WTC11 (cell line): ENCODE measurements around the gene METAP1. TPM values are rescaled to one million over a fixed set of nuclear protein-coding genes. Genes with fewer than 3 reads are reported as not detected.
"Not testable (repeated sequence)": the region's sequence is repeated elsewhere in the genome, so short reads cannot be mapped to it uniquely, and the experiment has no call there.

Source experiments
- ATAC-seq: fragments of 200-7000 bp; cut with Tn5 transposase; 2 replicates; pipeline ENCODE4 v1.10.0; 2021; ENCODE audit warnings: mild to moderate bottlenecking, moderate library complexity
- CTCF ChIA-PET: fragments of 300-600 bp; sonication (Branson Sonifier 250); formaldehyde crosslinking; loops from one replicate; lab custom pipeline; 2021; ENCODE audit warnings: antibody characterized with exemption; lab: Charles Lee
- POLR2A ChIA-PET: fragments of 350-600 bp; sonication (Branson Sonifier 250); formaldehyde crosslinking; loops from one replicate; lab custom pipeline; 2021; ENCODE audit warnings: antibody characterized with exemption; lab: Charles Lee
- DNase-seq: peaks from one replicate; pipeline ENCODE4 v3.0.0; 2021; ENCODE audit warnings: low spot score
- H3K27ac Mint-ChIP-seq: 2 replicates; pipeline ENCODE4 v1.8.0; 2021; ENCODE audit warnings: mixed read lengths
- H3K27me3 Mint-ChIP-seq: 2 replicates; pipeline ENCODE4 v1.8.0; 2021; ENCODE audit warnings: low read depth, mild to moderate bottlenecking, moderate library complexity, mixed read lengths
- H3K36me3 Mint-ChIP-seq: 2 replicates; pipeline ENCODE4 v1.8.0; 2021; ENCODE audit warnings: mixed read lengths
- H3K4me1 Mint-ChIP-seq: 2 replicates; pipeline ENCODE4 v1.8.0; 2022; ENCODE audit warnings: mixed read lengths
- H3K4me3 Mint-ChIP-seq: 2 replicates; pipeline ENCODE4 v1.8.0; 2021; ENCODE audit warnings: mild to moderate bottlenecking, moderate library complexity, mixed read lengths
- H3K9me3 Mint-ChIP-seq: 2 replicates; pipeline ENCODE4 v1.8.0; 2021; ENCODE audit warnings: mixed read lengths
- CREB1 ChIP-seq: sonication (generic); formaldehyde crosslinking; IDR thresholded peaks from 2 replicates; pipeline ENCODE4 v1.8.0; 2023; ENCODE audit warnings: mild to moderate bottlenecking, missing genetic modification reagents
- CREM ChIP-seq: sonication (generic); formaldehyde crosslinking; IDR thresholded peaks from 2 replicates; pipeline ENCODE4 v1.8.1; 2022; ENCODE audit warnings: mild to moderate bottlenecking, missing genetic modification reagents, moderate library complexity
- EMX1 ChIP-seq: fragments of 250-450 bp; sonication (Bioruptor Pico); IDR thresholded peaks from 2 replicates; pipeline ENCODE4 v1.8.0; 2021; ENCODE audit warnings: mild to moderate bottlenecking
- ESRRA ChIP-seq: sonication (generic); formaldehyde crosslinking; IDR thresholded peaks from 2 replicates; pipeline ENCODE4 v1.8.1; 2022; ENCODE audit warnings: mild to moderate bottlenecking, missing genetic modification reagents, borderline replicate concordance
- ETV6 ChIP-seq: sonication (generic); formaldehyde crosslinking; IDR thresholded peaks from 2 replicates; pipeline ENCODE4 v1.8.1; 2022; ENCODE audit warnings: mild to moderate bottlenecking, missing genetic modification reagents
- GRHL2 ChIP-seq: fragments of 250-450 bp; sonication (Bioruptor Pico); IDR thresholded peaks from 2 replicates; pipeline ENCODE4 v1.8.0; 2022; ENCODE audit warnings: mild to moderate bottlenecking, moderate library complexity; ENCODE audit not compliant: insufficient replicate concordance, severe bottlenecking
- HMGA2 ChIP-seq: fragments of 250-450 bp; sonication (Bioruptor Pico); IDR thresholded peaks from 2 replicates; pipeline ENCODE4 v1.4.0; 2021; ENCODE audit warnings: mild to moderate bottlenecking, moderate library complexity
- IRF1 ChIP-seq: sonication (generic); formaldehyde crosslinking; IDR thresholded peaks from 2 replicates; pipeline ENCODE4 v1.8.0; 2023; ENCODE audit warnings: missing genetic modification reagents
- MAX ChIP-seq: sonication (generic); formaldehyde crosslinking; IDR thresholded peaks from 2 replicates; pipeline ENCODE4 v1.8.0; 2022; ENCODE audit warnings: mild to moderate bottlenecking, missing genetic modification reagents
- MLX ChIP-seq: sonication (generic); formaldehyde crosslinking; IDR thresholded peaks from 2 replicates; pipeline ENCODE4 v1.8.1; 2023; ENCODE audit warnings: mild to moderate bottlenecking, missing genetic modification reagents, moderate library complexity
- NFATC4 ChIP-seq: fragments of 250-450 bp; sonication (Bioruptor Pico); IDR thresholded peaks from 2 replicates; pipeline ENCODE4 v1.9.0; 2021; ENCODE audit warnings: mild to moderate bottlenecking
- NFYB ChIP-seq: sonication (generic); formaldehyde crosslinking; conservative IDR thresholded peaks from 2 replicates; pipeline ENCODE4 v1.8.0; 2022; ENCODE audit warnings: low read depth, missing genetic modification reagents
- NR2C2 ChIP-seq: sonication (generic); formaldehyde crosslinking; IDR thresholded peaks from 2 replicates; pipeline ENCODE4 v1.8.0; 2022; ENCODE audit warnings: mild to moderate bottlenecking, missing genetic modification reagents
- PRRX2 ChIP-seq: fragments of 250-450 bp; sonication (Bioruptor Pico); IDR thresholded peaks from 2 replicates; pipeline ENCODE4 v1.8.0; 2021; ENCODE audit warnings: mild to moderate bottlenecking
- RORB ChIP-seq: fragments of 250-450 bp; sonication (Bioruptor Pico); IDR thresholded peaks from 2 replicates; pipeline ENCODE4 v1.9.0; 2021; ENCODE audit warnings: mild to moderate bottlenecking
- TEAD4 ChIP-seq: sonication (generic); formaldehyde crosslinking; IDR thresholded peaks from 2 replicates; pipeline ENCODE4 v1.8.0; 2022; ENCODE audit warnings: mild to moderate bottlenecking, missing genetic modification reagents
- ZBTB43 ChIP-seq: sonication (generic); formaldehyde crosslinking; IDR thresholded peaks from 2 replicates; pipeline ENCODE4 v1.8.1; 2023; ENCODE audit warnings: mild to moderate bottlenecking, missing genetic modification reagents
- ZNF121 ChIP-seq: sonication (generic); formaldehyde crosslinking; IDR thresholded peaks from 2 replicates; pipeline ENCODE4 v1.8.0; 2023; ENCODE audit warnings: missing genetic modification reagents
- ZNF138 ChIP-seq: sonication (generic); formaldehyde crosslinking; conservative IDR thresholded peaks from 2 replicates; pipeline ENCODE4 v1.8.1; 2022; ENCODE audit warnings: mild to moderate bottlenecking, moderate library complexity, missing genetic modification reagents
- ZNF219 ChIP-seq: sonication (generic); formaldehyde crosslinking; IDR thresholded peaks from 2 replicates; pipeline ENCODE4 v1.8.0; 2023; ENCODE audit warnings: missing genetic modification reagents, mild to moderate bottlenecking, borderline replicate concordance
- ZNF232 ChIP-seq: sonication (generic); formaldehyde crosslinking; IDR thresholded peaks from 2 replicates; pipeline ENCODE4 v1.8.0; 2022; ENCODE audit warnings: mild to moderate bottlenecking, missing genetic modification reagents
- ZNF317 ChIP-seq: sonication (generic); formaldehyde crosslinking; IDR thresholded peaks from 2 replicates; pipeline ENCODE4 v1.8.1; 2023; ENCODE audit warnings: low read depth, mild to moderate bottlenecking, moderate library complexity, missing genetic modification reagents, borderline replicate concordance
- ZSCAN18 ChIP-seq: fragments of 250-450 bp; sonication (Bioruptor Pico); IDR thresholded peaks from 2 replicates; pipeline ENCODE4 v2.1.2; 2022; ENCODE audit warnings: mild to moderate bottlenecking, moderate library complexity
- total RNA-seq: library from RNA; stranded (reverse); gene quantifications from 3 replicates; pipeline ENCODE4 v1.2.3, GENCODE V29; 2021

METAP1 gene
- total RNA-seq, 1 experiment from 2014 or later: 102 TPM

DNA sequence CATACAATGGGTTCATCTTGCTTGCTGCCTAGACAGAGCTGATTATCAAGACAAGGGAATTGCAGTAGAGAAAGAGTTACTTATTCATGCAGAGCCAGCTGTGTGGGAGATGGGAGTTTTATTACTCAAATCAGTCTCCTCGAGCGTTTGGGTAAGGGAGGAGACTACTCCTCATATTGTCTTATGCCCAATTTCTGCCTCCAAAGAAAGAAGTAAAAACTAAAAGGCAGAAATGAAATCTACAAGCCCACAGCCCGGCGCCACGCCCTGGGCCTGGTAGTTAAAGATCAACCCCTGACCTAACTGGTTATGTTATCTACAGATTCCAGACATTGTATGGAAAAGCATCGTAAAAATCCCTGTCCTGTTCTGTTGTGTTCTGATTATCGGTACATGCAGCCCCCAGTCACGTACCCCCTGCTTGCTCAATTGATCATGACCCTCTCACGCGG lies 28.3 kb downstream of the METAP1 start:
- peaks cover 37% of the 10 kb centered on the region for H3K36me3 Mint-ChIP-seq
- ATAC-seq, DNase-seq, H3K27me3 Mint-ChIP-seq, POLR2A ChIA-PET: not testable (repeated sequence)
- H3K4me3 Mint-ChIP-seq: peak overlapping the region; percentile 8; the same call in 1 of the 2 replicates
- peak overlapping the region; percentile 72 for H3K27ac Mint-ChIP-seq
- peaks cover 28% of the 10 kb centered on the region for H3K9me3 Mint-ChIP-seq
- CTCF ChIA-PET: interaction anchor here (1.2 to 2.4 kb wide), 3 partner anchors 9 to 32 kb away, joined by 3 to 13 read pairs (median 9); partner anchors contain the start of gene METAP1
- H3K4me1 Mint-ChIP-seq: peaks cover 65% of the 10 kb centered on the region

- Mint-ChIP-seq H3K9me3 (peaks cover 19% of the 10 kb centered on the region), H3K27me3 (no peaks in the 10 kb centered on the region), H3K4me1 (peaks cover 67% of the 10 kb centered on the region), H3K36me3 (peaks cover 28% of the 10 kb centered on the region), H3K27ac (peak overlapping the region; percentile 72), H3K4me3 (peak overlapping the region; percentile 8; the same call in 1 of the 2 replicates)
- no peak for TF ChIP-seq RORB (CRISPR knock-in tag)
- no peak for TF ChIP-seq MAX (CRISPR knock-in tag)
- TF ChIP-seq ZNF121 (CRISPR knock-in tag): no peak
- no peak for TF ChIP-seq CREB1 (CRISPR knock-in tag)
- TF ChIP-seq ZNF317: no peak
- TF ChIP-seq TEAD4: no peak
- TF ChIP-seq MLX: no peak
- no peak for TF ChIP-seq ETV6
- TF ChIP-seq ZNF219: no peak
- TF ChIP-seq GRHL2 (CRISPR knock-in tag): no peak
- no peak for TF ChIP-seq NFYB
- no peak for TF ChIP-seq ZBTB43
- TF ChIP-seq NR2C2 (CRISPR knock-in tag): no peak
- CTCF ChIA-PET: interaction anchor here (1.9 to 2.4 kb wide), 2 partner anchors 30 to 31 kb away, joined by 9 to 13 read pairs; partner anchors contain the start of gene METAP1
- DNase-seq (no peak), ATAC-seq (0 out of 2 replicates have a peak, but pooled peaks have one; percentile 16)
- POLR2A ChIA-PET: no interaction called here
Observed at GRCh38 chr4:99024481-99025275, 29.2 kb downstream of the METAP1 start.

- ATAC-seq (no peak), DNase-seq (no peak)
- Mint-ChIP-seq H3K4me3 (no peak overlapping the region), H3K27me3 (no peaks in the 10 kb centered on the region), H3K27ac (peak overlapping the region; percentile 50; the same call in 1 of the 2 replicates), H3K36me3 (peaks cover 20% of the 10 kb centered on the region), H3K4me1 (peaks cover 69% of the 10 kb centered on the region), H3K9me3 (peaks cover 13% of the 10 kb centered on the region)
- ChIA-PET CTCF (interaction anchor here (1.9 to 2.4 kb wide), 2 partner anchors 30 kb away, joined by 9 to 13 read pairs; partner anchors contain the start of gene METAP1), POLR2A (no interaction called here)
- TF ChIP-seq CREM (CRISPR knock-in tag) (no peak), EMX1 (CRISPR knock-in tag) (no peak)
Observed at GRCh38 chr4:99025506-99025905, 30.0 kb downstream of the METAP1 start.

DNA sequence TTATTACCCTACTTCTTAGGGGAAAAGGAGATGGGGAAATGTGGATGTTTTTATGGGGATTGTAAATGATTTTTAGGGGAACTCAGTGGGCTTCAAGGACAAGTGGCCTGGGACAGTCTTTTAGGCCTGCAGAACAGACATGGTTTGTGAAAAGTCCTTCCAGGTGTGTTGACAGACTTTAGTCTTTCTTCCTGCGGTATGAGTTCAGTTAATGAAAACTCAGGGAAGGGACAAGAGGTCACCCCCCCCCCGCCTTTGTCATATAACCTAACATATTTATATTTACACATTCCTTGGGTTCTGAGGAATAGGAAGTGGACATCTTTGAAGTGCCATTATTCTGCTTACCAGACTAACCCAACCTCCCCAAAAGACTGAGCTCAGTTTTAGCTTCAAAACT lies 31.8 kb downstream of the METAP1 start:
- ChIA-PET POLR2A (interaction anchor here (0.6 to 1.0 kb wide), 2 partner anchors 8 to 838 kb away, joined by 3 read pairs; no protein-coding TSS in a partner anchor), CTCF (interaction anchor here (1.8 kb wide), 1 partner anchor 32 kb away, joined by 8 read pairs; the partner anchor contains the start of gene METAP1)
- ATAC-seq: no peak
- Mint-ChIP-seq H3K4me1 (peaks cover 78% of the 10 kb centered on the region), H3K9me3 (no peaks in the 10 kb centered on the region; the same call in 1 of the 2 replicates), H3K36me3 (peaks cover 6% of the 10 kb centered on the region; the same call in 1 of the 2 replicates), H3K27ac (peak overlapping the region; percentile 25; the same call in 1 of the 2 replicates), H3K27me3 (no peaks in the 10 kb centered on the region), H3K4me3 (no peak overlapping the region)
- no peak for DNase-seq
- TF ChIP-seq ZNF232 (CRISPR knock-in tag) (no peak), ZSCAN18 (CRISPR knock-in tag) (no peak), ZNF138 (CRISPR knock-in tag) (no peak), GRHL2 (CRISPR knock-in tag) (no peak), IRF1 (CRISPR knock-in tag) (no peak), ESRRA (CRISPR knock-in tag) (no peak), NFATC4 (CRISPR knock-in tag) (no peak), HMGA2 (CRISPR knock-in tag) (no peak), TEAD4 (no peak), ZNF121 (CRISPR knock-in tag) (no peak), PRRX2 (no peak)
